HepG2 (cell line): ENCODE data around the gene NSUN6. TPM values are rescaled to one million over a fixed set of nuclear protein-coding genes. Genes with fewer than 3 reads are reported as not detected.

Source experiments
- ATAC-seq: fragments of 200-7000 bp; cut with Tn5 transposase; 3 replicates; pipeline ENCODE4 v1.9.1; 2020; ENCODE audit warnings: mild to moderate bottlenecking, moderate library complexity
- BruUV-seq: library from RNA; stranded (reverse); fragments of 400-500 nt; replicated peaks from 2 replicates; lab custom pipeline; 2021; lab: Mats Ljungman, UMichigan
- CTCF ChIA-PET: fragments of 300-600 bp; formaldehyde crosslinking; extraction: SDS; loops from one replicate; lab custom pipeline; 2021; ENCODE audit warnings: low total read pairs, inconsistent platforms, low intra/inter-chr PET ratio; lab: Yijun Ruan, JAX
- POLR2A ChIA-PET: fragments of 350-600 bp; sonication (Branson Sonifier 250); formaldehyde crosslinking; loops from one replicate; lab custom pipeline; 2020; ENCODE audit warnings: antibody characterized with exemption, inconsistent platforms; lab: Yijun Ruan, JAX
- DNase-seq: peaks from one replicate; pipeline ENCODE4 v3.0.0-alpha.2; 2015; ENCODE audit warnings: low spot score
- FAIRE-seq: peaks from 3 replicates; lab custom pipeline; 2011; peaks lifted over from hg19 to GRCh38; lab: Jason Lieb, UNC
- H2AFZ ChIP-seq: one replicate; pipeline ENCODE4 v1.6.1; 2011; ENCODE audit warnings: low read length, inconsistent platforms
- H3K27ac ChIP-seq: fragments of 300-600 bp; 3 replicates; pipeline ENCODE4 v1.8.0; 2011; ENCODE audit warnings: mixed run types, mild to moderate bottlenecking, mixed read lengths, low read length, inconsistent platforms; ENCODE audit not compliant: insufficient read depth; ENCODE audit errors: extremely low read length
- H3K27me3 ChIP-seq, 2 experiments: fragments of 200-600 bp in 1 of 2; 2 replicates in 1 of 2; 3 replicates in 1 of 2; pipeline versions ENCODE4 v1.6.0 to v1.8.0; 2011; ENCODE audit warnings: low read length in 2 of 2, mild to moderate bottlenecking in 2 of 2, moderate library complexity in 2 of 2, inconsistent platforms in 1 of 2; ENCODE audit not compliant: insufficient read depth in 2 of 2, control insufficient read depth in 1 of 2
- H3K36me3 ChIP-seq, 2 experiments: fragments of 200-600 bp in 1 of 2; replicated peaks in 1 of 2; 2 replicates in 1 of 2; 3 replicates in 1 of 2; pipeline versions ENCODE4 v1.5.1 to v1.8.0; 2011; ENCODE audit warnings: low read length in 2 of 2, inconsistent platforms in 1 of 2; ENCODE audit not compliant: insufficient read depth in 2 of 2, control insufficient read depth in 1 of 2
- H3K4me1 ChIP-seq: 2 replicates; pipeline ENCODE4 v1.5.1; 2012; ENCODE audit warnings: low read length, inconsistent platforms; ENCODE audit not compliant: insufficient read depth
- H3K4me2 ChIP-seq: 2 replicates; pipeline ENCODE4 v1.6.0; 2011; ENCODE audit warnings: low read depth, low read length, inconsistent platforms
- H3K4me3 ChIP-seq, 3 experiments: fragments of 200-600 bp in 1 of 3; sonication (generic), shearing (Covaris generic) in 1 of 3; replicated peaks in 1 of 3; 2 replicates each; pipeline ENCODE4 v1.5.1; 2011 to 2016; ENCODE audit warnings: low read length in 3 of 3, inconsistent platforms in 2 of 3, low read depth in 2 of 3, mild to moderate bottlenecking in 2 of 3, control low read depth in 1 of 3, mixed read lengths in 1 of 3; ENCODE audit not compliant: insufficient read depth in 1 of 3
- H3K79me2 ChIP-seq: one replicate; pipeline ENCODE4 v1.6.1; 2011; ENCODE audit warnings: low read length, inconsistent platforms; ENCODE audit not compliant: insufficient read depth
- H3K9ac ChIP-seq: 2 replicates; pipeline ENCODE4 v1.6.0; 2011; ENCODE audit warnings: mild to moderate bottlenecking, low read depth, low read length, inconsistent platforms; ENCODE audit not compliant: insufficient read depth
- H3K9me3 ChIP-seq: 2 replicates; pipeline ENCODE4 v1.5.1; 2012; ENCODE audit warnings: mild to moderate bottlenecking, low read length
- H4K20me1 ChIP-seq: 2 replicates; pipeline ENCODE4 v1.6.0; 2011; ENCODE audit warnings: inconsistent platforms, mild to moderate bottlenecking, low read length, moderate library complexity; ENCODE audit not compliant: insufficient read depth
- CBFB ChIP-seq: sonication (generic); formaldehyde crosslinking; IDR thresholded peaks from 2 replicates; pipeline ENCODE4 v1.4.0; 2020; ENCODE audit warnings: missing genetic modification reagents
- FOXK1 ChIP-seq: sonication (generic); formaldehyde crosslinking; IDR thresholded peaks from 2 replicates; pipeline ENCODE4 v1.4.0; 2020; ENCODE audit warnings: low read depth, missing genetic modification reagents, borderline replicate concordance
- HCFC1 ChIP-seq: fragments of 150-350 bp; IDR thresholded peaks from 2 replicates; pipeline ENCODE4 v1.6.1; 2014; ENCODE audit warnings: low read depth, low read length
- HHEX ChIP-seq: IDR thresholded peaks from 2 replicates; pipeline ENCODE4 v1.6.1; 2016; ENCODE audit warnings: control low read depth
- HOXA7 ChIP-seq: sonication (generic); formaldehyde crosslinking; IDR thresholded peaks from 2 replicates; pipeline ENCODE4 v1.8.1; 2022; ENCODE audit warnings: mild to moderate bottlenecking, missing genetic modification reagents, moderate library complexity
- KDM2A ChIP-seq: sonication (generic); formaldehyde crosslinking; IDR thresholded peaks from 2 replicates; pipeline ENCODE4 v1.4.0; 2020; ENCODE audit warnings: low read depth, missing genetic modification reagents, borderline replicate concordance
- RBFOX2 ChIP-seq: fragments of 200-400 bp; formaldehyde crosslinking; IDR thresholded peaks from 2 replicates; pipeline ENCODE4 v1.6.1; 2017; ENCODE audit warnings: low read depth, mild to moderate bottlenecking, low read length
- THYN1 ChIP-seq: sonication (generic); formaldehyde crosslinking; IDR thresholded peaks from 2 replicates; pipeline ENCODE4 v1.8.1; 2023; ENCODE audit warnings: low read depth, mild to moderate bottlenecking, moderate library complexity, missing genetic modification reagents, borderline replicate concordance
- ZBTB20 ChIP-seq: sonication (generic); formaldehyde crosslinking; IDR thresholded peaks from 2 replicates; pipeline ENCODE4 v1.8.1; 2023; ENCODE audit warnings: missing genetic modification reagents, low read depth, mild to moderate bottlenecking, borderline replicate concordance
- ZBTB7A ChIP-seq: sonication (generic); formaldehyde crosslinking; IDR thresholded peaks from 2 replicates; pipeline ENCODE4 v1.8.0; 2022; ENCODE audit warnings: mild to moderate bottlenecking, missing genetic modification reagents
- ZFAT ChIP-seq: sonication (generic); formaldehyde crosslinking; conservative IDR thresholded peaks from 2 replicates; pipeline ENCODE4 v1.8.1; 2023; ENCODE audit warnings: missing genetic modification reagents, inconsistent platforms
- ZNF331 ChIP-seq: sonication (generic); formaldehyde crosslinking; IDR thresholded peaks from 2 replicates; pipeline ENCODE4 v1.4.0; 2020; ENCODE audit warnings: missing genetic modification reagents
- ZNF350 ChIP-seq: sonication (generic); formaldehyde crosslinking; IDR thresholded peaks from 2 replicates; pipeline ENCODE4 v1.4.0; 2020; ENCODE audit warnings: mild to moderate bottlenecking, low read depth, missing genetic modification reagents, borderline replicate concordance
- ZNF772 ChIP-seq: sonication (generic); formaldehyde crosslinking; IDR thresholded peaks from 2 replicates; pipeline ENCODE4 v1.5.0; 2020; ENCODE audit warnings: mild to moderate bottlenecking, missing genetic modification reagents
- ZNF780A ChIP-seq: sonication (generic); formaldehyde crosslinking; IDR thresholded peaks from 2 replicates; pipeline ENCODE4 v1.8.0; 2022; ENCODE audit warnings: mild to moderate bottlenecking, missing genetic modification reagents, moderate library complexity
- WGBS: methylation state at CpG from one replicate; pipeline ENCODE4 v1.1.6; 2017; ENCODE audit warnings: low lambda C conversion rate; 5-methylcytosine and 5-hydroxymethylcytosine counted together
- in situ Hi-C: cut with HindIII; loops from 2 replicates; pipeline ENCODE4 v1.10.0; 2017; ENCODE audit warnings: low pct_unique_long_range_greater_than_20kb; ENCODE audit not compliant: extremely low pct_ligation_motif_present
- intact Hi-C: fragments of 100-400 bp; cut with micrococcal nuclease; formaldehyde crosslinking; loops from one replicate; pipeline ENCODE4 v1.10.0; 2022; ENCODE audit not compliant: unreplicated experiment
- polyA plus RNA-seq, 8 experiments: library from polyadenylated mRNA; depleted of rRNA in 3 of 8; stranded (reverse) in 7 of 8; unstranded in 1 of 8; fragments of >200 nt; fragmentation: Illumina TruSeq in 4 of 8; extraction: Trizol in 4 of 8; gene quantifications; 2 replicates each; pipeline versions ENCODE4 v1.2.1 to v1.2.3, GENCODE V29; 2011 to 2016; ENCODE audit warnings: low read depth in 4 of 8, missing spikeins in 1 of 8, mixed read lengths in 1 of 8; ENCODE audit not compliant: insufficient read depth in 1 of 8
- total RNA-seq, 5 experiments: library from RNA; depleted of rRNA; stranded (reverse); fragments of >200 nt; fragmentation: Illumina TruSeq; extraction: Trizol; gene quantifications; 2 replicates each; pipeline ENCODE4 v1.2.3, GENCODE V29; 2016; ENCODE audit warnings: low read depth in 1 of 5
- TF ChIP-seq, protein P1 (sequence below): sonication (generic); formaldehyde crosslinking; IDR thresholded peaks from 2 replicates; pipeline ENCODE4 v1.5.0; 2020; ENCODE audit warnings: mild to moderate bottlenecking, missing genetic modification reagents, borderline replicate concordance
- TF ChIP-seq, protein P2 (sequence below): sonication (generic); formaldehyde crosslinking; IDR thresholded peaks from 2 replicates; pipeline ENCODE4 v1.4.0; 2020; ENCODE audit warnings: mild to moderate bottlenecking, low read depth, missing genetic modification reagents

Gene NSUN6
- total and polyA plus RNA-seq, 2 of the 13 experiments (the other 11 are each of a cell fraction or from before 2014, with no cell fraction given) = 17.2 to 19.3 TPM

GRCh38 chr10:18625886-18626285 lies 25.5 kb downstream of the NSUN6 start:
- ChIA-PET CTCF (no interaction called here), POLR2A (interaction anchor here (1.1 to 3.6 kb wide), 2 partner anchors 12 to 33 kb away, joined by 3 to 17 read pairs; partner anchors contain the start of gene ARL5B)
- Histone ChIP-seq H3K27me3 (no peaks in the 10 kb centered on the region), H3K4me2 (no peak overlapping the region), H3K79me2 (peaks cover 2% of the 10 kb centered on the region), H3K36me3 (peaks cover 0 to 1% of the 10 kb centered on the region in 2 experiments; a peak in 1 of 5 replicates), H3K9ac (no peak overlapping the region), H4K20me1 (no peaks in the 10 kb centered on the region), H3K9me3 (no peaks in the 10 kb centered on the region), H3K4me3 (no peak overlapping the region), H3K4me1 (peaks cover 32% of the 10 kb centered on the region), H2AFZ (no peak overlapping the region), H3K27ac (no peak overlapping the region)
- in situ Hi-C loops = no loop called here
- no peak for DNase-seq
- 95% methylated on average over 5 of the region's 5 CpGs for WGBS
- intact Hi-C loops = no loop called here
- no peak for ATAC-seq
- BruUV-seq = no TSS peak
- FAIRE-seq = no peak
- no peak for TF ChIP-seq ZNF780A
- no peak for TF ChIP-seq ZNF331 (CRISPR knock-in tag)
- no peak for TF ChIP-seq FOXK1
- TF ChIP-seq ZBTB20 (CRISPR knock-in tag) = no peak
- TF ChIP-seq KDM2A = no peak
- no peak for TF ChIP-seq ZBTB7A (CRISPR knock-in tag)
- no peak for TF ChIP-seq ZNF772 (CRISPR knock-in tag)
- no peak for TF ChIP-seq HCFC1
- TF ChIP-seq ZFAT (CRISPR knock-in tag) = no peak
- TF ChIP-seq, protein P1, sequence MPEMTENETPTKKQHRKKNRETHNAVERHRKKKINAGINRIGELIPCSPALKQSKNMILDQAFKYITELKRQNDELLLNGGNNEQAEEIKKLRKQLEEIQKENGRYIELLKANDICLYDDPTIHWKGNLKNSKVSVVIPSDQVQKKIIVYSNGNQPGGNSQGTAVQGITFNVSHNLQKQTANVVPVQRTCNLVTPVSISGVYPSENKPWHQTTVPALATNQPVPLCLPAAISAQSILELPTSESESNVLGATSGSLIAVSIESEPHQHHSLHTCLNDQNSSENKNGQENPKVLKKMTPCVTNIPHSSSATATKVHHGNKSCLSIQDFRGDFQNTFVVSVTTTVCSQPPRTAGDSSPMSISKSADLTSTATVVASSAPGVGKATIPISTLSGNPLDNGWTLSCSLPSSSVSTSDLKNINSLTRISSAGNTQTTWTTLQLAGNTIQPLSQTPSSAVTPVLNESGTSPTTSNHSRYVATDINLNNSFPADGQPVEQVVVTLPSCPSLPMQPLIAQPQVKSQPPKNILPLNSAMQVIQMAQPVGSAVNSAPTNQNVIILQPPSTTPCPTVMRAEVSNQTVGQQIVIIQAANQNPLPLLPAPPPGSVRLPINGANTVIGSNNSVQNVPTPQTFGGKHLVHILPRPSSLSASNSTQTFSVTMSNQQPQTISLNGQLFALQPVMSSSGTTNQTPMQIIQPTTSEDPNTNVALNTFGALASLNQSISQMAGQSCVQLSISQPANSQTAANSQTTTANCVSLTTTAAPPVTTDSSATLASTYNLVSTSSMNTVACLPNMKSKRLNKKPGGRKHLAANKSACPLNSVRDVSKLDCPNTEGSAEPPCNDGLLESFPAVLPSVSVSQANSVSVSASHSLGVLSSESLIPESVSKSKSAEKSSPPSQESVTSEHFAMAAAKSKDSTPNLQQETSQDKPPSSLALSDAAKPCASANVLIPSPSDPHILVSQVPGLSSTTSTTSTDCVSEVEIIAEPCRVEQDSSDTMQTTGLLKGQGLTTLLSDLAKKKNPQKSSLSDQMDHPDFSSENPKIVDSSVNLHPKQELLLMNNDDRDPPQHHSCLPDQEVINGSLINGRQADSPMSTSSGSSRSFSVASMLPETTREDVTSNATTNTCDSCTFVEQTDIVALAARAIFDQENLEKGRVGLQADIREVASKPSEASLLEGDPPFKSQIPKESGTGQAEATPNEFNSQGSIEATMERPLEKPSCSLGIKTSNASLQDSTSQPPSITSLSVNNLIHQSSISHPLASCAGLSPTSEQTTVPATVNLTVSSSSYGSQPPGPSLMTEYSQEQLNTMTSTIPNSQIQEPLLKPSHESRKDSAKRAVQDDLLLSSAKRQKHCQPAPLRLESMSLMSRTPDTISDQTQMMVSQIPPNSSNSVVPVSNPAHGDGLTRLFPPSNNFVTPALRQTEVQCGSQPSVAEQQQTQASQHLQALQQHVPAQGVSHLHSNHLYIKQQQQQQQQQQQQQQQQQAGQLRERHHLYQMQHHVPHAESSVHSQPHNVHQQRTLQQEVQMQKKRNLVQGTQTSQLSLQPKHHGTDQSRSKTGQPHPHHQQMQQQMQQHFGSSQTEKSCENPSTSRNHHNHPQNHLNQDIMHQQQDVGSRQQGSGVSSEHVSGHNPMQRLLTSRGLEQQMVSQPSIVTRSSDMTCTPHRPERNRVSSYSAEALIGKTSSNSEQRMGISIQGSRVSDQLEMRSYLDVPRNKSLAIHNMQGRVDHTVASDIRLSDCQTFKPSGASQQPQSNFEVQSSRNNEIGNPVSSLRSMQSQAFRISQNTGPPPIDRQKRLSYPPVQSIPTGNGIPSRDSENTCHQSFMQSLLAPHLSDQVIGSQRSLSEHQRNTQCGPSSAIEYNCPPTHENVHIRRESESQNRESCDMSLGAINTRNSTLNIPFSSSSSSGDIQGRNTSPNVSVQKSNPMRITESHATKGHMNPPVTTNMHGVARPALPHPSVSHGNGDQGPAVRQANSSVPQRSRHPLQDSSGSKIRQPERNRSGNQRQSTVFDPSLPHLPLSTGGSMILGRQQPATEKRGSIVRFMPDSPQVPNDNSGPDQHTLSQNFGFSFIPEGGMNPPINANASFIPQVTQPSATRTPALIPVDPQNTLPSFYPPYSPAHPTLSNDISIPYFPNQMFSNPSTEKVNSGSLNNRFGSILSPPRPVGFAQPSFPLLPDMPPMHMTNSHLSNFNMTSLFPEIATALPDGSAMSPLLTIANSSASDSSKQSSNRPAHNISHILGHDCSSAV (CRISPR knock-in tag) = no peak
- TF ChIP-seq RBFOX2 = no peak
- TF ChIP-seq HOXA7 = no peak
- TF ChIP-seq, protein P2, sequence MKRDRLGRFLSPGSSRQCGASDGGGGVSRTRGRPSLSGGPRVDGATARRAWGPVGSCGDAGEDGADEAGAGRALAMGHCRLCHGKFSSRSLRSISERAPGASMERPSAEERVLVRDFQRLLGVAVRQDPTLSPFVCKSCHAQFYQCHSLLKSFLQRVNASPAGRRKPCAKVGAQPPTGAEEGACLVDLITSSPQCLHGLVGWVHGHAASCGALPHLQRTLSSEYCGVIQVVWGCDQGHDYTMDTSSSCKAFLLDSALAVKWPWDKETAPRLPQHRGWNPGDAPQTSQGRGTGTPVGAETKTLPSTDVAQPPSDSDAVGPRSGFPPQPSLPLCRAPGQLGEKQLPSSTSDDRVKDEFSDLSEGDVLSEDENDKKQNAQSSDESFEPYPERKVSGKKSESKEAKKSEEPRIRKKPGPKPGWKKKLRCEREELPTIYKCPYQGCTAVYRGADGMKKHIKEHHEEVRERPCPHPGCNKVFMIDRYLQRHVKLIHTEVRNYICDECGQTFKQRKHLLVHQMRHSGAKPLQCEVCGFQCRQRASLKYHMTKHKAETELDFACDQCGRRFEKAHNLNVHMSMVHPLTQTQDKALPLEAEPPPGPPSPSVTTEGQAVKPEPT (CRISPR knock-in tag) = no peak
- TF ChIP-seq THYN1 (CRISPR knock-in tag) = no peak
- no peak for TF ChIP-seq ZNF350 (CRISPR knock-in tag)
- TF ChIP-seq HHEX (CRISPR knock-in tag) = no peak
- no peak for TF ChIP-seq CBFB (CRISPR knock-in tag)
